ENCODE results near the gene TCTA. TPM values are rescaled to one million over a fixed set of nuclear protein-coding genes. Genes with fewer than 3 reads are reported as not detected.

Gene TCTA
- polyA plus RNA-seq, 3 donors = 22.4 to 35.5 (median 26.7) TPM

DNA sequence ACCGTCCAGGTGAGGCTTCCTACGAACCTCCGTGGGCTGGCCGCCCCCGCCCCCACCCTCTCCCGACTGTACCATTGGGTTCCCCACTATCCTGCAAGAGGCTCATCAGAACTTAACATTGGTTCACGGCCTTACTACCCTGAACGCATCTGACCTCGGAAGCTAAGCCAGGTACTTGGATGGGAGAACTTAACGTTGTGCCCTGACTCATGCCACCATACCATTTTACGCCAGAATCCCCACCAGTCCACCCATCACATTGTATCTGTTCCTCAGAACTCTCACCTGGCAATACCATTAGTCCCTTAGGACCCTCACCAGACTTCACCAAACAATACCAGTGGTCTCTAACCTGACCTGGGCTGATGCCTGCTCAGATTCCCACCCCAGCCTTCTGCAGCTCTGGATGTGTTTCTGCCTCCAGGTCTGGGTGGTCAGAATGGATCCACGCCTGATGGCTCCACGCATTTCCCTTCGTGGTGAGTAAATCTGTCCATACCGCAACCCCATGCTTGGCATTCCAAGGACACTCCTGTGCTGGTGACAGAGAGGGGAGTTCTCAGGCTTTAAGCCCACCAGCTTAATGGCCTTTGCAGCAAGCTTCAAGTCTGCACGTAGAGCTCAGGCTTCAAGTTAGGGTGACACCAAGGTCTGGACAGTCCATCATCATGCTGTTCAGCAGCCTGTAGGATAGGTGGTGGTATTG, 562 bp downstream of the TCTA start:
- Mint-ChIP-seq H3K36me3 (peaks cover 12 to 29% of the 10 kb centered on the region in 2 donors), H3K4me1 (peaks cover 69% of the 10 kb centered on the region), H3K9me3 (peaks cover 0 to 2% (median 0%) of the 10 kb centered on the region in 7 donors), H3K4me3 (peak overlapping the region; percentile 87 to 91), H3K27ac (peak overlapping the region; percentile 91 to 96 (median 95)), H3K27me3 (ENCODE audit: low read depth in 3 of 3) (no peaks in the 10 kb centered on the region)
- intact Hi-C loops (cut with micrococcal nuclease) = loop anchor here (2.0 to 10.0 kb wide), 5 partner anchors 16 to 75 kb away; partner anchors contain the start of genes GPX1 (in 1 of the 2) and NICN1 (in 1 of the 2)
- H3K27me3 ChIP-seq (ENCODE audit: control insufficient read depth in 2 of 2, insufficient read depth in 2 of 2, low read length in 2 of 2) = no peaks in the 10 kb centered on the region
- no peaks in the 10 kb centered on the region for H3K9me3 ChIP-seq (replicated peaks in 1 of 2; ENCODE audit: control insufficient read depth in 1 of 2, insufficient read depth in 1 of 2, low read length in 2 of 2)
- H3K27ac ChIP-seq (ENCODE audit: low read depth in 1 of 2, low read length in 2 of 2) = peak overlapping the region; percentile 84 to 90
- H3K9ac ChIP-seq (ENCODE audit: insufficient read depth, low read length, poor library complexity, severe bottlenecking) = peak overlapping the region; percentile 95
- peaks cover 68 to 80% of the 10 kb centered on the region in 2 donors for H3K4me1 ChIP-seq (ENCODE audit: control insufficient read depth in 1 of 2, insufficient read depth in 2 of 2, low read length in 2 of 2)
- TF ChIP-seq CTCF (IDR thresholded peaks at IDR 0.05) = no peak
- peak overlapping the region; percentile 74 for H2AFZ ChIP-seq (ENCODE audit: insufficient read depth, low read depth, low read length, poor library complexity, severe bottlenecking)
- DNase-seq = no peak
- 35% methylated on average over 16 of the region's 16 CpGs for WGBS (ENCODE audit: insufficient coverage)
- peaks cover 7 to 9% of the 10 kb centered on the region in 2 donors for H3K36me3 ChIP-seq (replicated peaks in 1 of 2; ENCODE audit: control insufficient read depth in 1 of 2, insufficient read depth in 2 of 2, low read length in 2 of 2)
- H3K4me3 ChIP-seq (replicated peaks in 1 of 3; ENCODE audit: low read depth in 2 of 3, low read length in 3 of 3) = peak overlapping the region; percentile 78 to 99 (median 79)
- H3K4me2 ChIP-seq (replicated peaks; ENCODE audit: extremely low read depth, low read length, poor library complexity, severe bottlenecking) = peak overlapping the region; percentile 74
- peaks cover 84% of the 10 kb centered on the region for H3K79me2 ChIP-seq (ENCODE audit: insufficient read depth, low read length)
- H4K20me1 ChIP-seq (ENCODE audit: insufficient read depth, low read length) = peaks cover 60% of the 10 kb centered on the region

DNA sequence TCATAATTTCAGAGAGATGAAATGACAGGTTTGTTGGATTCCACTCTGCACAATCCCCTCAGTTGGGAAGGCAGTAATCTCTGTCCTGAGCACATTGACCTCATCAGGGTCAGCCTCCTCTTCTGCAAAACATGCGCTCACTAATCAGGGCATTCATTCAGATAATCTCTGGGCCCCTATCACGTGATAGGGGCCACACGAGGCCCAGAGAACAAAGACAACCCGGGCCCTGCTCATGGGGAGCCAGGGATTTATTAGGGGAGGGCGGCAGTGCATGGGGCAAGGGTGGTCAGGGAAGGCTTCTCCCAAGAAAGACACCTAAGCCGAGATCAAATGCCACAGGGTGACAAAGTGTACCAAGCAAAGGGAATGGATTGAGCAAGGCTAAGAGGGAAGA, 1.1 kb downstream of the TCTA start:
- Histone ChIP-seq H3K27ac (ENCODE audit: low read depth in 1 of 2, low read length in 2 of 2) (peak overlapping the region in 1 of 2 donors; percentile 90), H3K9me3 (replicated peaks in 1 of 2; ENCODE audit: control insufficient read depth in 1 of 2, insufficient read depth in 1 of 2, low read length in 2 of 2) (no peaks in the 10 kb centered on the region), H3K27me3 (ENCODE audit: control insufficient read depth in 2 of 2, insufficient read depth in 2 of 2, low read length in 2 of 2) (no peaks in the 10 kb centered on the region), H3K4me2 (replicated peaks; ENCODE audit: extremely low read depth, low read length, poor library complexity, severe bottlenecking) (peak overlapping the region; percentile 74), H3K4me1 (ENCODE audit: control insufficient read depth in 1 of 2, insufficient read depth in 2 of 2, low read length in 2 of 2) (peaks cover 64 to 74% of the 10 kb centered on the region in 2 donors), H3K4me3 (replicated peaks in 1 of 3; ENCODE audit: low read depth in 2 of 3, low read length in 3 of 3) (peak overlapping the region in 1 of 3 experiments; percentile 99), H4K20me1 (ENCODE audit: insufficient read depth, low read length) (peaks cover 58% of the 10 kb centered on the region), H3K36me3 (replicated peaks in 1 of 2; ENCODE audit: control insufficient read depth in 1 of 2, insufficient read depth in 2 of 2, low read length in 2 of 2) (peaks cover 7 to 9% of the 10 kb centered on the region in 2 donors), H2AFZ (ENCODE audit: insufficient read depth, low read depth, low read length, poor library complexity, severe bottlenecking) (no peak overlapping the region), H3K9ac (ENCODE audit: insufficient read depth, low read length, poor library complexity, severe bottlenecking) (no peak overlapping the region), H3K79me2 (ENCODE audit: insufficient read depth, low read length) (peaks cover 82% of the 10 kb centered on the region)
- Mint-ChIP-seq H3K27me3 (ENCODE audit: low read depth in 3 of 3) (no peaks in the 10 kb centered on the region), H3K4me3 (peak overlapping the region in 1 of 2 donors; percentile 20), H3K4me1 (peaks cover 67% of the 10 kb centered on the region), H3K36me3 (peaks cover 14 to 34% of the 10 kb centered on the region in 2 donors), H3K27ac (peak overlapping the region in 5 of 7 donors; percentile 76 to 96 (median 95)), H3K9me3 (peaks cover 0 to 2% (median 0%) of the 10 kb centered on the region in 7 donors)
- 100% methylated on average over 3 of the region's 6 CpGs for WGBS (ENCODE audit: insufficient coverage)
- TF ChIP-seq CTCF (IDR thresholded peaks at IDR 0.05) = no peak
- no peak for DNase-seq
- intact Hi-C loops (cut with micrococcal nuclease) = loop anchor here (2.0 to 10.0 kb wide), 5 partner anchors 15 to 76 kb away; partner anchors contain the start of genes GPX1 (in 1 of the 2) and NICN1 (in 1 of the 2)

All from CD14-positive monocyte (primary cell).